ENCODE measurements around the gene DHRS3.
"Not testable (repeated sequence)": the region's sequence is repeated elsewhere in the genome, so short reads cannot be mapped to it uniquely, and the experiment has no call there.

Gene DHRS3

GRCh38 chr1:12552111-12552888 lies 65.7 kb downstream of the DHRS3 start:
- DNase-seq: no peak

- no peak for DNase-seq
These were observed 66.4 kb downstream of the DHRS3 start for GRCh38 chr1:12551584-12551983.

- no peak for DNase-seq
These were observed 68.3 kb downstream of the DHRS3 start for GRCh38 chr1:12549460-12550349.

GRCh38 chr1:12548973-12549459 lies 69.0 kb downstream of the DHRS3 start:
- DNase-seq: no peak

- no peak for DNase-seq
These were observed 69.6 kb downstream of the DHRS3 start for GRCh38 chr1:12548279-12548972.

- no peak for DNase-seq
These were observed 70.3 kb downstream of the DHRS3 start for GRCh38 chr1:12547586-12548225.

- no peak for DNase-seq
These were observed 71.0 kb downstream of the DHRS3 start for GRCh38 chr1:12546771-12547585.

- no peak for DNase-seq
These were observed 73.0 kb downstream of the DHRS3 start for GRCh38 chr1:12544992-12545391.

- DNase-seq: no peak
These were observed 73.7 kb downstream of the DHRS3 start for GRCh38 chr1:12544357-12544756.

GRCh38 chr1:12543740-12544154 lies 74.3 kb downstream of the DHRS3 start:
- no peak for DNase-seq

GRCh38 chr1:12542616-12543592 lies 75.1 kb downstream of the DHRS3 start:
- no peak for DNase-seq

- DNase-seq: no peak
These were observed 75.9 kb downstream of the DHRS3 start for GRCh38 chr1:12542138-12542465.

- no peak for DNase-seq
These were observed 76.5 kb downstream of the DHRS3 start for GRCh38 chr1:12541274-12542137.

- DNase-seq: no peak
These were observed 77.3 kb downstream of the DHRS3 start for GRCh38 chr1:12540580-12541273.

GRCh38 chr1:12539705-12540579 lies 78.1 kb downstream of the DHRS3 start:
- DNase-seq: no peak

- no peak for DNase-seq
These were observed 78.7 kb downstream of the DHRS3 start for GRCh38 chr1:12539320-12539704.

- not testable (repeated sequence) for DNase-seq
These were observed 79.5 kb downstream of the DHRS3 start for GRCh38 chr1:12538536-12538935.

- no peak for DNase-seq
These were observed 80.0 kb downstream of the DHRS3 start for GRCh38 chr1:12537906-12538461.
